Measurements from ENCODE around the gene ZSCAN30.

The ZSCAN30 gene

DNA sequence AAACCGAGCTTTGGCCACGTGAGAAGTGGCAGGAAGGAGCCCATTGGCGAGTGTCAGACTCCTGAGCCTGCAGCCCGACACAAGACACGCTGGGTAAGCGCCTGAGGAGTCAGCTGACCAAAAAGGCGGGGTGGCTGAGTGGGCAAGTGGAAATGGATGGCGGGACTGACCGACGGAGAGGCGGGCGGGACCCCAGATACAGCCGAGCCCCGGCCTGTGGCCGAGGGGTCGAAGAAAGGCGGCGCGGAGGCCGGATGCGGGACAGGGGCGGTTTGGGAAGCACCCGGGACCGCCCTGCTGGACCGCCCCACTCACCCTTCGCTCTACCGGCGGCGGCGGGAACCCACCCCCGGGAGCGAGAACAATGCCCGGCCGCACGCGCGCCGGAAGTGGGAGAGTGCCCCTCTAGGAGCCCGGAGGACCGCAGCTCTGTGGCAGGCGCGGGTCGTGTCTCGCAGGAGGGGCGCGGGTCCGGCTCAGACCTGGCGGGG is 22.8 kb downstream of the ZSCAN30 start:
- TF ChIP-seq POLR2A (IDR thresholded peaks at IDR 0.05; ENCODE audit: extremely low read depth, insufficient read length) (no peak), MYC (IDR thresholded peaks at IDR 0.05; ENCODE audit: low read depth, low read length) (no peak)
- TF ChIP-seq, protein P1, sequence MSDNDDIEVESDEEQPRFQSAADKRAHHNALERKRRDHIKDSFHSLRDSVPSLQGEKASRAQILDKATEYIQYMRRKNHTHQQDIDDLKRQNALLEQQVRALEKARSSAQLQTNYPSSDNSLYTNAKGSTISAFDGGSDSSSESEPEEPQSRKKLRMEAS (IDR thresholded peaks at IDR 0.05; ENCODE audit: low read depth, low read length), result no peak
- TF ChIP-seq, protein P2, sequence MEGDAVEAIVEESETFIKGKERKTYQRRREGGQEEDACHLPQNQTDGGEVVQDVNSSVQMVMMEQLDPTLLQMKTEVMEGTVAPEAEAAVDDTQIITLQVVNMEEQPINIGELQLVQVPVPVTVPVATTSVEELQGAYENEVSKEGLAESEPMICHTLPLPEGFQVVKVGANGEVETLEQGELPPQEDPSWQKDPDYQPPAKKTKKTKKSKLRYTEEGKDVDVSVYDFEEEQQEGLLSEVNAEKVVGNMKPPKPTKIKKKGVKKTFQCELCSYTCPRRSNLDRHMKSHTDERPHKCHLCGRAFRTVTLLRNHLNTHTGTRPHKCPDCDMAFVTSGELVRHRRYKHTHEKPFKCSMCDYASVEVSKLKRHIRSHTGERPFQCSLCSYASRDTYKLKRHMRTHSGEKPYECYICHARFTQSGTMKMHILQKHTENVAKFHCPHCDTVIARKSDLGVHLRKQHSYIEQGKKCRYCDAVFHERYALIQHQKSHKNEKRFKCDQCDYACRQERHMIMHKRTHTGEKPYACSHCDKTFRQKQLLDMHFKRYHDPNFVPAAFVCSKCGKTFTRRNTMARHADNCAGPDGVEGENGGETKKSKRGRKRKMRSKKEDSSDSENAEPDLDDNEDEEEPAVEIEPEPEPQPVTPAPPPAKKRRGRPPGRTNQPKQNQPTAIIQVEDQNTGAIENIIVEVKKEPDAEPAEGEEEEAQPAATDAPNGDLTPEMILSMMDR (IDR thresholded peaks at IDR 0.05; ENCODE audit: low read depth, low read length), result no peak
- no peak overlapping the region for H3K4me3 ChIP-seq (ENCODE audit: low read depth, low read length)
- no peak for DNase-seq (ENCODE audit: low read depth)

DNA sequence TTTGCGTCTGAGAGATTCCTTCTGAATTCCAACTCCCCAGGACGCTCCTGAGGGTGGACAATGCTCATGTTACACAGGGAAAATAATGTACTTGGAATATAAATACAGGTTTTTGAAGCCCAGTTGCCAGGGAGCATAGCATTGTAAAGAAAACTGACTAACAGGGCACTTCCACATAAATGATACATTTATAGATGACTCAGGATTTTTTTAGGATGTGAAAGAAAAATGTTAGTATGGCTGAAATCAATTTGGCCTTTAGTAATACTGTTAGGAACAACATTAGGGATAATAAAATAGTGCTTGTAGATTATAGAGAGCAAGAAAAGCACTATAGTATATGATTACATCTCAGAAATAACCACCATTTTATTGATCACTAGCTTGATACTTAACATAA is 25.6 kb downstream of the ZSCAN30 start:
- no peak overlapping the region for H3K4me3 ChIP-seq (ENCODE audit: low read depth, low read length)
- TF ChIP-seq MYC (IDR thresholded peaks at IDR 0.05; ENCODE audit: low read depth, low read length), result no peak
- TF ChIP-seq, protein P2 (IDR thresholded peaks at IDR 0.05; ENCODE audit: low read depth, low read length), result no peak
- TF ChIP-seq, protein P1 (IDR thresholded peaks at IDR 0.05; ENCODE audit: low read depth, low read length), result no peak
- TF ChIP-seq POLR2A (IDR thresholded peaks at IDR 0.05; ENCODE audit: extremely low read depth, insufficient read length), result no peak
- no peak for DNase-seq (ENCODE audit: low read depth)

DNA sequence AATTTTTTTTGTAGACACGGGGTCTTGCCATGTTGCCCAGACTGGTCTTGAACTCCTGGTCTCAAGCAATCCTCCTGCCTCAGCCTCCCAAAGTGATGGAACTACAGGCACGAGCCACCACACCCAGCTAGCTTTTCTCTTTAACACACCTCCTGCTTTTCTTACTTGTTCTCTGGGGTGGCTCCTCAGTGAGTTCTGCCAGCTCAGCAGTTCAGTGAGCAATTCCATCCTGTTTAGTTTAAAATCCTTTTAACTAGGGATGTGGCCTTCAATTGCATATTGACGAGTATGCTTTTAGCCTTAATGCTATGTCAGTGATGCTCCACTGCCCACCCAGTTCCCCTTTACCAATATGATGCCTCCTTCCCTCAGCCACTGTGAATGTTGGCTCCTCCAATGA is 33.1 kb downstream of the ZSCAN30 start:
- TF ChIP-seq, protein P1 (IDR thresholded peaks at IDR 0.05; ENCODE audit: low read depth, low read length), result no peak
- TF ChIP-seq MYC (IDR thresholded peaks at IDR 0.05; ENCODE audit: low read depth, low read length), result no peak
- TF ChIP-seq POLR2A (IDR thresholded peaks at IDR 0.05; ENCODE audit: extremely low read depth, insufficient read length), result no peak
- TF ChIP-seq, protein P2 (IDR thresholded peaks at IDR 0.05; ENCODE audit: low read depth, low read length), result no peak
- H3K4me3 ChIP-seq (ENCODE audit: low read depth, low read length), result no peak overlapping the region
- DNase-seq (ENCODE audit: low read depth), result no peak

DNA sequence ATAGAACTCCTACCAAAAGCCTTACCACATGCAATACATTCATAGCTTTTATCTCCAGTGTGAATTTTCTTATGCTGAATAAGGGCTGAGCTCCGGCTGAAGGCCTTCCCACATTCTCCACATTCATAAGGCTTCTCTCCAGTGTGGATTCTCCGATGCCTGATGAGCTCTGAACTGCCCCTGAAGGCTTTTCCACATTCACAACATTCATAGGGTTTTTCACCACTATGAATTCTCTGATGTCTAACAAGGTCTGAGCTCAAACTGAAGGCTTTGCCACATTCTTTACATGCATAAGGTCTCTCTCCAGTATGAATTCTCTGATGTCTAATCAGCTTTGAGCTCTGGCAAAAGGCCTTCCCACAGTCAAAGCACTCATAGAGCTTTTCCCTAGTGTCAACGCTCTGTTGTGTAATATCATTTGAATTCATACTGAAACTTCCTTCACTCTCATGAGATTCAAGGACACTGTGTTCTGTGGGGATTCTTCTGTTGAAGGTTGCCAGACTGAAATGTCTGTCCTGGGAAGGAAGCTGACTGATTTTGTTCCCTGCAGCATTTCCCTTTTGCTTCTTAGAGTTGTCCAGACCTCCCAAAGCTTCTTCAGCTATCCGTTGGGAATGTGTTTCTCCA is 36.3 kb downstream of the ZSCAN30 start:
- TF ChIP-seq POLR2A (IDR thresholded peaks at IDR 0.05; ENCODE audit: extremely low read depth, insufficient read length), result no peak
- TF ChIP-seq, protein P2 (IDR thresholded peaks at IDR 0.05; ENCODE audit: low read depth, low read length), result no peak
- TF ChIP-seq, protein P1 (IDR thresholded peaks at IDR 0.05; ENCODE audit: low read depth, low read length), result no peak
- no peak for TF ChIP-seq MYC (IDR thresholded peaks at IDR 0.05; ENCODE audit: low read depth, low read length)
- H3K4me3 ChIP-seq (ENCODE audit: low read depth, low read length), result no peak overlapping the region
- no peak for DNase-seq (ENCODE audit: low read depth)

DNA sequence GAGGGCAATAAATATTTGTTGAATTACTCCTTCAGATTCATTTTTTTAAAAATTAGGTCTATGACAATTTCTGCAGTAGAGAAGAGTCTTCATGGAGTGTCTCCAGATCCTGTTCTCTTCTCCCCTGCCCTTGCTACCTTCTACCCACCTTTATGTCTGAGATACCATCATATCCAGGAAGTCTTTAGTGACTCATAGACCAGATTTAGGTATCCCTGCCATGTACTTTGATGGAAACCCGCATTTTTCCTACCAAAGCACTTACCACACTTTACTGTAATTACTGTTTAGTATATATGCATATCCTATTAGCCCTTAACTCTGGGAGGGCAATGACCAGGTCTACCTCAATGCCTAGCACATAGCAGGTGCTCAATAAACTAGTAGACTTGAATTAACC is 37.6 kb downstream of the ZSCAN30 start:
- TF ChIP-seq, protein P1 (IDR thresholded peaks at IDR 0.05; ENCODE audit: low read depth, low read length), result no peak
- TF ChIP-seq POLR2A (IDR thresholded peaks at IDR 0.05; ENCODE audit: extremely low read depth, insufficient read length) (no peak), MYC (IDR thresholded peaks at IDR 0.05; ENCODE audit: low read depth, low read length) (no peak)
- TF ChIP-seq, protein P2 (IDR thresholded peaks at IDR 0.05; ENCODE audit: low read depth, low read length), result no peak
- H3K4me3 ChIP-seq (ENCODE audit: low read depth, low read length), result no peak overlapping the region
- DNase-seq (ENCODE audit: low read depth), result no peak
